HL-60 (cell line): ENCODE data around the gene SIVA1.

ENCODE experiments used
- CTCF ChIP-seq: IDR thresholded peaks from one replicate; pipeline ENCODE4 v1.5.1; 2011; ENCODE audit warnings: low read length, control low read depth, inconsistent platforms; ENCODE audit not compliant: insufficient read depth
- GABPA ChIP-seq: IDR thresholded peaks from 2 replicates; pipeline ENCODE4 v1.6.1; 2012; ENCODE audit warnings: low read depth
- POLR2AphosphoS5 ChIP-seq: IDR thresholded peaks from 2 replicates; pipeline ENCODE4 v1.6.1; 2012; ENCODE audit warnings: low read depth
- SPI1 ChIP-seq: IDR thresholded peaks from 2 replicates; pipeline ENCODE4 v1.6.1; 2012; ENCODE audit warnings: low read depth, mild to moderate bottlenecking, borderline replicate concordance
- TF ChIP-seq, protein P1 (sequence below): IDR thresholded peaks from 2 replicates; pipeline ENCODE4 v1.6.1; 2012; ENCODE audit warnings: low read depth; ENCODE audit not compliant: insufficient replicate concordance

DNA sequence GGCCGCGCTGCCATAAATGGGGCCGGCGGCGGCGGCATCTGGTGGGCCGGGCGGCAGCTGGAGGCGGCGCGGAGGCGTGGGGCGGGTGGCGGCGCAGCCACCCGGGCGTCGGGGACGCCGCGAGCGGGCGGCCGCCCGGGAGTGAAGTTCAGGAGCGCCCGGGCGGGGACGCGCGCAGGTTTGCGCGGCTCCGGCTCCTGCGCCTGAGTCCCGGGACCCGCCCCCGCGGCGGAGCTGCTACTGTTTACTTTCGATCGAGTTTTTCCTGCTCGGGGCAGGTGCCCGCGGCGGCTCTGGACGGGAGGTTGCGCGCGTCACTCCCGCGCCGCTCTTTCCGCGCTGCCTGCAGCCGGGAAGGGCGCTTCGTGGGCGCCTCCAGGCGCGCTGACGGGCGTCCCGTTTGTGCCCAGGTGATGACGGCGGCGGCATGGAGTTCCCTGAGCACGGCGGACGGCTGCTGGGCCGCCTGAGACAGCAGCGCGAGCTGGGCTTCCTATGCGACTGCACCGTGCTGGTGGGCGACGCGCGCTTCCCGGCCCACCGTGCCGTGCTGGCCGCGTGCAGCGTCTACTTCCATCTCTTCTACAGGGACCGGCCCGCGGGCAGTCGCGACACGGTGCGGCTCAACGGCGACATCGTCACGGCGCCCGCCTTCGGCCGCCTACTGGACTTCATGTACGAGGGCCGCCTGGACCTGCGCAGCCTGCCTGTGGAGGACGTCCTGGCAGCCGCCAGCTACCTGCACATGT lies 48.0 kb downstream of the SIVA1 start, which contains the start of gene ZBTB42:
- TF ChIP-seq POLR2AphosphoS5, result no peak
- TF ChIP-seq CTCF, result no peak
- TF ChIP-seq, protein P1, sequence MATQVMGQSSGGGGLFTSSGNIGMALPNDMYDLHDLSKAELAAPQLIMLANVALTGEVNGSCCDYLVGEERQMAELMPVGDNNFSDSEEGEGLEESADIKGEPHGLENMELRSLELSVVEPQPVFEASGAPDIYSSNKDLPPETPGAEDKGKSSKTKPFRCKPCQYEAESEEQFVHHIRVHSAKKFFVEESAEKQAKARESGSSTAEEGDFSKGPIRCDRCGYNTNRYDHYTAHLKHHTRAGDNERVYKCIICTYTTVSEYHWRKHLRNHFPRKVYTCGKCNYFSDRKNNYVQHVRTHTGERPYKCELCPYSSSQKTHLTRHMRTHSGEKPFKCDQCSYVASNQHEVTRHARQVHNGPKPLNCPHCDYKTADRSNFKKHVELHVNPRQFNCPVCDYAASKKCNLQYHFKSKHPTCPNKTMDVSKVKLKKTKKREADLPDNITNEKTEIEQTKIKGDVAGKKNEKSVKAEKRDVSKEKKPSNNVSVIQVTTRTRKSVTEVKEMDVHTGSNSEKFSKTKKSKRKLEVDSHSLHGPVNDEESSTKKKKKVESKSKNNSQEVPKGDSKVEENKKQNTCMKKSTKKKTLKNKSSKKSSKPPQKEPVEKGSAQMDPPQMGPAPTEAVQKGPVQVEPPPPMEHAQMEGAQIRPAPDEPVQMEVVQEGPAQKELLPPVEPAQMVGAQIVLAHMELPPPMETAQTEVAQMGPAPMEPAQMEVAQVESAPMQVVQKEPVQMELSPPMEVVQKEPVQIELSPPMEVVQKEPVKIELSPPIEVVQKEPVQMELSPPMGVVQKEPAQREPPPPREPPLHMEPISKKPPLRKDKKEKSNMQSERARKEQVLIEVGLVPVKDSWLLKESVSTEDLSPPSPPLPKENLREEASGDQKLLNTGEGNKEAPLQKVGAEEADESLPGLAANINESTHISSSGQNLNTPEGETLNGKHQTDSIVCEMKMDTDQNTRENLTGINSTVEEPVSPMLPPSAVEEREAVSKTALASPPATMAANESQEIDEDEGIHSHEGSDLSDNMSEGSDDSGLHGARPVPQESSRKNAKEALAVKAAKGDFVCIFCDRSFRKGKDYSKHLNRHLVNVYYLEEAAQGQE, result no peak
- no peak for TF ChIP-seq GABPA
- TF ChIP-seq SPI1, result no peak
